Heart left ventricle (tissue), 16 donors: ENCODE measurements around the gene MLLT3. TPM values are rescaled to one million over a fixed set of nuclear protein-coding genes. Genes with fewer than 3 reads are reported as not detected.

ENCODE experiments used
- ATAC-seq, 4 donors: fragments of 200-7000 bp; cut with Tn5 transposase; one replicate each; pipeline ENCODE4 v1.9.1; 2020 to 2022; ENCODE audit warnings: moderate library complexity in 4 of 4, mild to moderate bottlenecking in 3 of 4, moderate number of reproducible peaks in 1 of 4
- DNase-seq, 5 donors: peaks; one replicate each; pipeline ENCODE4 v3.0.0-alpha.2; 2020
- H3K27ac ChIP-seq, 12 donors: fragments of 200-600 bp; sonication (generic) in 4 of 12; one replicate each; pipeline versions ENCODE4 v1.5.0 to v1.8.0; 2016 to 2022; ENCODE audit warnings: mild to moderate bottlenecking in 2 of 12
- H3K27me3 ChIP-seq, 9 donors: fragments of 200-600 bp; sonication (generic) in 2 of 9; one replicate each; pipeline versions ENCODE4 v1.5.1 to v1.8.0; 2016 to 2022; ENCODE audit warnings: mild to moderate bottlenecking in 3 of 9
- H3K36me3 ChIP-seq, 9 donors: fragments of 200-600 bp; sonication (generic) in 2 of 9; one replicate each; pipeline versions ENCODE4 v1.5.0 to v1.8.0; 2018 to 2022; ENCODE audit warnings: mild to moderate bottlenecking in 2 of 9
- H3K4me1 ChIP-seq, 12 donors: fragments of 200-600 bp; sonication (generic) in 4 of 12; one replicate each; pipeline versions ENCODE4 v1.5.0 to v1.8.0; 2016 to 2022; ENCODE audit warnings: mild to moderate bottlenecking in 3 of 12
- H3K4me3 ChIP-seq, 12 donors: fragments of 200-600 bp; sonication (generic) in 4 of 12; one replicate each; pipeline versions ENCODE4 v1.5.0 to v1.8.0; 2017 to 2022; ENCODE audit warnings: mild to moderate bottlenecking in 9 of 12, moderate library complexity in 4 of 12
- H3K9me3 ChIP-seq, 12 donors: fragments of 200-600 bp; sonication (generic) in 4 of 12; one replicate each; pipeline versions ENCODE4 v1.5.0 to v1.8.0; 2016 to 2022; ENCODE audit warnings: mild to moderate bottlenecking in 1 of 12
- POLR2A ChIP-seq, 2 donors: fragments of 450-650 bp; IDR thresholded peaks; one replicate each; pipeline ENCODE4 v1.6.1; 2017; ENCODE audit warnings: antibody characterized with exemption in 2 of 2, mild to moderate bottlenecking in 2 of 2, moderate library complexity in 2 of 2
- WGBS, 4 donors: extraction: QIAGEN DNeasy Blood & Tissue Kit in 2 of 4; methylation state at CpG; one replicate each; pipeline versions ENCODE4 v1.1.5 to v1.1.7; 2013 to 2018; 5-methylcytosine and 5-hydroxymethylcytosine counted together
- intact Hi-C, 10 donors: fragments of 100-400 bp; cut with DNase I; formaldehyde crosslinking; loops; one replicate each; pipeline versions ENCODE4 v1.11.1 to v1.14.2; 2022
- polyA plus RNA-seq, 2 donors: library from polyadenylated mRNA; stranded (reverse); fragments of 200-250 nt; gene quantifications; one replicate each; pipeline ENCODE4 v1.2.3, GENCODE V29; 2013
- total RNA-seq, 9 donors: library from RNA; depleted of rRNA in 2 of 9; stranded (reverse); fragments of >200 nt in 2 of 9; fragmentation: NEBNext Ultra II Directional in 3 of 9; extraction: Animal tissue kit (Norgen Biotek cat#: 25700) in 3 of 9; gene quantifications; one replicate each; pipeline versions ENCODE4 v1.1.0 to v1.2.4, GENCODE V29; 2016 to 2023
- TF ChIP-seq, protein P1 (sequence below), 12 donors: fragments of 200-600 bp; sonication (generic) in 4 of 12; IDR thresholded peaks; one replicate each; pipeline versions ENCODE4 v1.5.0 to v1.8.0; 2018 to 2022; ENCODE audit warnings: antibody characterized with exemption in 12 of 12, mild to moderate bottlenecking in 5 of 12
- donor health status: ischemic (EF 13 %, LVEDD 7.1; RV severe dilation, severe dysfunction).
- donor health status: healthy with polysubstance abuse.
- donor health status: DM: no; HTN: yes; CAD: no.
- donor health status: DM: no; HTN: no; CAD: no.
- donor health status: ischemic (EF 25% LVEDD 6.9; RV normal size, moderate dysfunction).
- donor health status: ischemic (EF 25% LVEDD 5.7; RV mildly dilated, moderate dysfunction).
- donor health status: healthy.
- donor health status: DM: yes; HTN: yes; CAD: no.
- donor health status: ischemic (EF 35%, LVEDD 5.7; RV mildly dilated, moderate dysfunction).
- donor health status: nonischemic (EF 11% LVEDD 7.7; RV severe dilation, severe dysfunction).
- donor health status: DM: yes; HTN: yes; CAD: no.
- donor health status: PGD.
- donor health status: ischemic (EF 29% LVEDD 5.4; RV normal size, mild dysfunction).
- donor health status: nonischemic (EF 23%, LVEDD 6.1; RV moderate dilation, normal function).

MLLT3 gene
- total and polyA plus RNA-seq, 11 donors = 7.5 to 21.0 (median 15.3) TPM

DNA sequence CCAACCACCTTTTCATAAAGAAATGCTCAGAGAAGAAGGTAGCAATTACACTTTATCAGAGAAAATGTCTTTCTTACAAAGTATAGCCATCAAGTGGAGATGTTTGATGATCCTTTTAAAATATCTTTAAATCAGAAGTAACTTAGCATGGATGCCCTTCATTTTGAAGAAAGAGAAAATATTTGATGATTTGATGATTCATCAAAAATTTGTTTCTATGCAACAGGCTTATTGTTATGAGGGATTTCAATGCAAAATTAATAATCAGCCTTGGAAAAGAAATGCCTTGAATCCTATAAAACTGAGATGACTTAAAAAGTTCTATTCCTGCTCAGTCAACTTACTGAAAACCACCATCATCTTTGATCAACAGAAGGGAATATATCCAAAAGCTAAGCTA is 291.6 kb downstream of the MLLT3 start:
- no peaks in the 10 kb centered on the region for H3K9me3 ChIP-seq
- no peaks in the 10 kb centered on the region for H3K27me3 ChIP-seq
- H3K4me1 ChIP-seq = no peaks in the 10 kb centered on the region
- H3K36me3 ChIP-seq = no peaks in the 10 kb centered on the region
- DNase-seq (no peak), ATAC-seq (no peak)
- H3K27ac ChIP-seq = no peak overlapping the region
- no peak overlapping the region for H3K4me3 ChIP-seq
- intact Hi-C loops = loop anchor here in 1 of 10 donors (10.0 kb wide), 1 partner anchor 406 kb away; no protein-coding TSS in a partner anchor
- TF ChIP-seq, protein P1, sequence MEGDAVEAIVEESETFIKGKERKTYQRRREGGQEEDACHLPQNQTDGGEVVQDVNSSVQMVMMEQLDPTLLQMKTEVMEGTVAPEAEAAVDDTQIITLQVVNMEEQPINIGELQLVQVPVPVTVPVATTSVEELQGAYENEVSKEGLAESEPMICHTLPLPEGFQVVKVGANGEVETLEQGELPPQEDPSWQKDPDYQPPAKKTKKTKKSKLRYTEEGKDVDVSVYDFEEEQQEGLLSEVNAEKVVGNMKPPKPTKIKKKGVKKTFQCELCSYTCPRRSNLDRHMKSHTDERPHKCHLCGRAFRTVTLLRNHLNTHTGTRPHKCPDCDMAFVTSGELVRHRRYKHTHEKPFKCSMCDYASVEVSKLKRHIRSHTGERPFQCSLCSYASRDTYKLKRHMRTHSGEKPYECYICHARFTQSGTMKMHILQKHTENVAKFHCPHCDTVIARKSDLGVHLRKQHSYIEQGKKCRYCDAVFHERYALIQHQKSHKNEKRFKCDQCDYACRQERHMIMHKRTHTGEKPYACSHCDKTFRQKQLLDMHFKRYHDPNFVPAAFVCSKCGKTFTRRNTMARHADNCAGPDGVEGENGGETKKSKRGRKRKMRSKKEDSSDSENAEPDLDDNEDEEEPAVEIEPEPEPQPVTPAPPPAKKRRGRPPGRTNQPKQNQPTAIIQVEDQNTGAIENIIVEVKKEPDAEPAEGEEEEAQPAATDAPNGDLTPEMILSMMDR (IDR thresholded peaks at IDR 0.05) = no peak
- TF ChIP-seq POLR2A (IDR thresholded peaks at IDR 0.05) = no peak

DNA sequence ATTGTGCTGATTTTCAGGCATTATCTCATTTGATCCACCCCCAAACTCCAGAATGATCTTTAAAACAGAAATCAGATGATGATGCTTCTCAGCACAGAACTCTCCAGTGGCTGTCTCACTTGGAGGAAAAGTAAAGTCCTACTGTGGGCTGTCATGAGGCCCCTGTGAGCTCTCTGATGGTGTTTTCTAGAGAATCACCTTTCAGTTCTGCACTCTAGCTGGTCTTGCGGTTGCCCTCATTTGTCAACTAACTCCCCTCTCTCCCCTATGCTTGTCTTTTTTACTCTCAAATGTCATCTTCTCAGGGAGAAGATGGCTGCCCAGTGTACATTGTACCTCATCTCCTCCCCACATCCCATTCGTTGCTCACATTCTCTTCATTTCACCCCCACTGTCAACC is 295.8 kb downstream of the MLLT3 start:
- Histone ChIP-seq H3K4me3 (no peak overlapping the region), H3K4me1 (peaks cover 0 to 1% (median 0%) of the 10 kb centered on the region in 12 donors), H3K36me3 (no peaks in the 10 kb centered on the region), H3K27me3 (no peaks in the 10 kb centered on the region), H3K9me3 (no peaks in the 10 kb centered on the region), H3K27ac (no peak overlapping the region)
- ATAC-seq = no peak
- TF ChIP-seq POLR2A (IDR thresholded peaks at IDR 0.05) = no peak
- TF ChIP-seq, protein P1 (IDR thresholded peaks at IDR 0.05) = no peak
- no peak for DNase-seq
- intact Hi-C loops = no loop called here
- WGBS, 4 donors = 85 to 89% (median 87%) methylated on average over 2 of the region's 2 CpGs

DNA sequence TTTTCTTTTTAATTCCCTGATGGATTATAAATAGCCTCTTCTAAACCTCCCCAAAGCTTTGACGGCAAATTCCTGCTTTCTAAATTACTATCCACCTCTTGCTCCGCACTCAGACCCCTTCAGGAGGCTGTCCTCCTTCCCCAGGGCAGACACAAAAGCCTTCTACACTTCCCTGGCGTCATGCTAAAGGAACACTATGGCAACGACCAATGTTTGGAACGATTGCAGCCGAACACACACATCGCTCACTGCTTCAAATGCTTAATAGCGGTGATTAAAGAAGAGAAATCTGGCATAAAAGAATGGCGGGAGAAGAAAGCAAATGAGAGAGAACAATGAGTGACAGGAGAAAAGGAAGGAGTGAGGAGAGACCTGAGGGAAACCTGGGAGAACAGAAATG is 297.3 kb downstream of the MLLT3 start:
- no peaks in the 10 kb centered on the region for H3K9me3 ChIP-seq
- intact Hi-C loops = no loop called here
- H3K36me3 ChIP-seq = no peaks in the 10 kb centered on the region
- no peak overlapping the region for H3K4me3 ChIP-seq
- 95 to 96% (median 95%) methylated on average over 9 of the region's 9 CpGs for WGBS, 4 donors
- TF ChIP-seq, protein P1 (IDR thresholded peaks at IDR 0.05) = no peak
- no peak for TF ChIP-seq POLR2A (IDR thresholded peaks at IDR 0.05)
- H3K27me3 ChIP-seq = no peaks in the 10 kb centered on the region
- no peak for ATAC-seq
- H3K27ac ChIP-seq = no peak overlapping the region
- H3K4me1 ChIP-seq = peaks cover 0 to 17% (median 0%) of the 10 kb centered on the region in 12 donors
- no peak for DNase-seq

DNA sequence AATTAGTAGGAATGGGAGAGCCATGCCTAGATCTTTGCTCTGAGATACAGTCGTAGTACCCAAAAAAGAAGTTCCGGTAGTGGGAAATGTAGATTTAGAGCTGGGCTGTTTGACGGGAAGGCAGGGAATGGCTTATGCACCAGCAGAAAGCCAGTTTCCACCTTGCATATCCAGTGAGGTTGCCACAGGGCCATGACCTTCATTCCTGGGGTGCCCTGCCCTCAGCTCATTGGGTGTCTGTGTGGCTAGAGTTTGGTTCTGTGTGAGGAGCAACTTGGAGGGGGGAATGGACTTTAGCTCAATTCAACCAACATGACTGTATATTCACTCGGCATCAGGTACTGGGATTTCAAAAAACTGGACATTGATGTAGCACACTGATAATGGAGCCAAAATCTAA is 300.1 kb downstream of the MLLT3 start:
- no peak overlapping the region for H3K27ac ChIP-seq
- H3K36me3 ChIP-seq = no peaks in the 10 kb centered on the region
- H3K4me3 ChIP-seq = no peak overlapping the region
- no peaks in the 10 kb centered on the region for H3K9me3 ChIP-seq
- ATAC-seq (peak in 1 of 4 donors; percentile 25), DNase-seq (no peak)
- TF ChIP-seq POLR2A (IDR thresholded peaks at IDR 0.05) = no peak
- TF ChIP-seq, protein P1 (IDR thresholded peaks at IDR 0.05) = no peak
- intact Hi-C loops = no loop called here
- H3K4me1 ChIP-seq = peaks cover 0 to 19% (median 0%) of the 10 kb centered on the region in 12 donors
- WGBS, 4 donors = 96 to 98% (median 97%) methylated on average over 4 of the region's 4 CpGs
- H3K27me3 ChIP-seq = no peaks in the 10 kb centered on the region
